Activated B cell treated with CpG ODN at 0.5 μM for 24 hours (primary cell): Measurements from ENCODE around the gene B3GNT5. TPM values are rescaled to one million over a fixed set of nuclear protein-coding genes. Genes with fewer than 3 reads are reported as not detected.

Source experiments
- ATAC-seq: fragments of 200-7000 bp; cut with Tn5 transposase; one replicate; pipeline ENCODE4 v1.10.0; 2021; ENCODE audit warnings: low read depth, mild to moderate bottlenecking, moderate library complexity
- CTCF ChIA-PET: fragments of 350-600 bp; sonication (Branson Sonifier 250); formaldehyde crosslinking; loops from one replicate; lab custom pipeline; 2021; ENCODE audit warnings: antibody characterized with exemption; lab: Charles Lee
- POLR2A ChIA-PET: fragments of 350-600 bp; sonication (Branson Sonifier 250); formaldehyde crosslinking; loops from one replicate; lab custom pipeline; 2021; ENCODE audit warnings: antibody characterized with exemption; lab: Charles Lee
- DNase-seq: peaks from one replicate; pipeline ENCODE4 v3.0.0; 2022
- H3K27ac Mint-ChIP-seq: one replicate; pipeline ENCODE4 v1.8.0; 2020; ENCODE audit warnings: mixed read lengths
- H3K27me3 Mint-ChIP-seq: one replicate; pipeline ENCODE4 v1.8.0; 2021; ENCODE audit warnings: mixed read lengths
- H3K36me3 Mint-ChIP-seq: one replicate; pipeline ENCODE4 v1.8.0; 2021; ENCODE audit warnings: low read depth, mixed read lengths
- H3K4me1 Mint-ChIP-seq: one replicate; pipeline ENCODE4 v1.8.0; 2021; ENCODE audit warnings: mixed read lengths
- H3K4me3 Mint-ChIP-seq: one replicate; pipeline ENCODE4 v1.8.0; 2020; ENCODE audit warnings: mild to moderate bottlenecking, mixed read lengths
- H3K9me3 Mint-ChIP-seq: one replicate; pipeline ENCODE4 v1.8.0; 2020; ENCODE audit warnings: mixed read lengths
- CTCF ChIP-seq: fragments of 200-600 bp; IDR thresholded peaks from one replicate; pipeline ENCODE4 v1.8.0; 2022; ENCODE audit warnings: antibody characterized with exemption, mild to moderate bottlenecking
- intact Hi-C: fragments of 100-400 bp; cut with micrococcal nuclease; formaldehyde crosslinking; loops from one replicate; pipeline ENCODE4 v1.15.1; 2024
- total RNA-seq: library from RNA; stranded (reverse); gene quantifications from 2 replicates; pipeline ENCODE4 v1.2.3, GENCODE V29; 2022

B3GNT5 gene
- total RNA-seq, 1 donor from 2014 or later, result 0.38 TPM

- H3K27ac Mint-ChIP-seq, result no peak overlapping the region
- H3K4me1 Mint-ChIP-seq, result no peaks in the 10 kb centered on the region
- POLR2A ChIA-PET, result no interaction called here
- ATAC-seq (no peak), DNase-seq (no peak)
- no peak overlapping the region for H3K4me3 Mint-ChIP-seq
- CTCF ChIA-PET, result no interaction called here
- no peaks in the 10 kb centered on the region for H3K9me3 Mint-ChIP-seq
- no peak for TF ChIP-seq CTCF
- intact Hi-C loops, result no loop called here
- H3K27me3 Mint-ChIP-seq, result no peaks in the 10 kb centered on the region
- H3K36me3 Mint-ChIP-seq, result no peaks in the 10 kb centered on the region
These were observed 62.7 kb downstream of the B3GNT5 start for GRCh38 chr3:183315739-183316138.

- intact Hi-C loops, result no loop called here
- ChIA-PET CTCF (no interaction called here), POLR2A (no interaction called here)
- H3K27me3 Mint-ChIP-seq, result no peaks in the 10 kb centered on the region
- no peaks in the 10 kb centered on the region for H3K4me1 Mint-ChIP-seq
- H3K9me3 Mint-ChIP-seq, result no peaks in the 10 kb centered on the region
- no peaks in the 10 kb centered on the region for H3K36me3 Mint-ChIP-seq
- no peak overlapping the region for H3K4me3 Mint-ChIP-seq
- DNase-seq (no peak), ATAC-seq (no peak)
- H3K27ac Mint-ChIP-seq, result no peak overlapping the region
- TF ChIP-seq CTCF, result no peak
These were observed 64.2 kb downstream of the B3GNT5 start for GRCh38 chr3:183317271-183317670.

GRCh38 chr3:183317886-183318865 is 65.1 kb downstream of the B3GNT5 start:
- ChIA-PET POLR2A (no interaction called here), CTCF (no interaction called here)
- Mint-ChIP-seq H3K4me3 (no peak overlapping the region), H3K4me1 (no peaks in the 10 kb centered on the region), H3K36me3 (no peaks in the 10 kb centered on the region), H3K27me3 (no peaks in the 10 kb centered on the region), H3K9me3 (no peaks in the 10 kb centered on the region), H3K27ac (no peak overlapping the region)
- DNase-seq, result no peak
- ATAC-seq, result no peak
- intact Hi-C loops, result no loop called here
- no peak for TF ChIP-seq CTCF

- H3K36me3 Mint-ChIP-seq, result no peaks in the 10 kb centered on the region
- POLR2A ChIA-PET, result no interaction called here
- ATAC-seq (no peak), DNase-seq (no peak)
- no peak for TF ChIP-seq CTCF
- CTCF ChIA-PET, result no interaction called here
- no peak overlapping the region for H3K27ac Mint-ChIP-seq
- no peaks in the 10 kb centered on the region for H3K4me1 Mint-ChIP-seq
- H3K4me3 Mint-ChIP-seq, result no peak overlapping the region
- H3K9me3 Mint-ChIP-seq, result no peaks in the 10 kb centered on the region
- intact Hi-C loops, result no loop called here
- no peaks in the 10 kb centered on the region for H3K27me3 Mint-ChIP-seq
These were observed 65.8 kb downstream of the B3GNT5 start for GRCh38 chr3:183318877-183319276.

- H3K27me3 Mint-ChIP-seq, result no peaks in the 10 kb centered on the region
- no peaks in the 10 kb centered on the region for H3K9me3 Mint-ChIP-seq
- ChIA-PET CTCF (no interaction called here), POLR2A (no interaction called here)
- no peak for DNase-seq
- intact Hi-C loops, result no loop called here
- H3K36me3 Mint-ChIP-seq, result no peaks in the 10 kb centered on the region
- no peak overlapping the region for H3K4me3 Mint-ChIP-seq
- no peak for TF ChIP-seq CTCF
- H3K27ac Mint-ChIP-seq, result no peak overlapping the region
- ATAC-seq, result no peak
- no peaks in the 10 kb centered on the region for H3K4me1 Mint-ChIP-seq
These were observed 66.3 kb downstream of the B3GNT5 start for GRCh38 chr3:183319371-183319770.

Other genes with a start within 250 kb of the B3GNT5 start
- gene MCCC1, start 153.8 kb upstream of the B3GNT5 start, total RNA-seq, result 25.2 and 31.6 TPM in 2 replicates
- gene LAMP3, start 90.5 kb upstream of the B3GNT5 start, total RNA-seq, result 0.62 and 1.1 TPM in 2 replicates
- gene MCF2L2, start 175.4 kb downstream of the B3GNT5 start, total RNA-seq, result 1.8 and 2.4 TPM in 2 replicates